Measurements from ENCODE around the gene PTPRT. TPM values are rescaled to one million over a fixed set of nuclear protein-coding genes. Genes with fewer than 3 reads are reported as not detected.

Gene PTPRT
- total RNA-seq, 4 donors from 2014 or later: under 0.01 to 0.64 (median 0.40) TPM

DNA sequence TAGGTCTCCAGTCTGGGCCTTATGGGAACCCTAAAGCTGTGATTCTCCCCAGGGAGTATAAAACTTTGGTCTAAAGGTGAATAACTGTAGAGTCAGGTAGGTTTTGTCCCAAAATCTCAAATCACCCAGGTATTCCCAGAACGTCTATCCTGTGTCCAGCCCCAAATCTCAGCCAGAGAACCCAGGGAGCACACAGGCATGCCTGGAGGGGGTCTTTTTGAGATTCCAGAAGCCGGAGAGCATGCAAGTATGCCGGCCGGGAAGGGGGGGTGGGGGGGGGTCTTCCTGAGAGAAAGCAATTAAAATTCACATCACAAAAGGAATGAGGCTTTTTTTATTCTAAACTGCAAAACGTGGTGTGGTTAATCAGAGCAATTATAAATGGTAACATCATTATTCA is 210.0 kb downstream of the PTPRT start:
- H3K4me1 ChIP-seq: no peaks in the 10 kb centered on the region
- no peak for DNase-seq
- intact Hi-C loops (cut with DNase I; ENCODE audit: low total_unique reads) (no loop called here), in situ Hi-C loops (cut with MboI; ENCODE audit: low pct_ligation_motif_present in 1 of 4, low pct_unique_long_range_greater_than_20kb in 1 of 4, low sequenced_read_pairs in 3 of 4) (no loop called here)
- H3K27ac ChIP-seq: no peak overlapping the region
- WGBS, 2 donors (ENCODE audit: low coverage in 1 of 2): 0 to 28% methylated on average over 1 to 5 of the region's 5 CpGs
- no peaks in the 10 kb centered on the region for H3K36me3 ChIP-seq
- TF ChIP-seq EP300 (IDR thresholded peaks at IDR 0.05; ENCODE audit: low read depth) (no peak), POLR2AphosphoS5 (IDR thresholded peaks at IDR 0.05) (no peak), POLR2A (IDR thresholded peaks at IDR 0.05) (no peak)
- H3K9me3 ChIP-seq: no peaks in the 10 kb centered on the region
- peaks cover 9% of the 10 kb centered on the region for H3K27me3 ChIP-seq
- H3K4me3 ChIP-seq: no peak overlapping the region

DNA sequence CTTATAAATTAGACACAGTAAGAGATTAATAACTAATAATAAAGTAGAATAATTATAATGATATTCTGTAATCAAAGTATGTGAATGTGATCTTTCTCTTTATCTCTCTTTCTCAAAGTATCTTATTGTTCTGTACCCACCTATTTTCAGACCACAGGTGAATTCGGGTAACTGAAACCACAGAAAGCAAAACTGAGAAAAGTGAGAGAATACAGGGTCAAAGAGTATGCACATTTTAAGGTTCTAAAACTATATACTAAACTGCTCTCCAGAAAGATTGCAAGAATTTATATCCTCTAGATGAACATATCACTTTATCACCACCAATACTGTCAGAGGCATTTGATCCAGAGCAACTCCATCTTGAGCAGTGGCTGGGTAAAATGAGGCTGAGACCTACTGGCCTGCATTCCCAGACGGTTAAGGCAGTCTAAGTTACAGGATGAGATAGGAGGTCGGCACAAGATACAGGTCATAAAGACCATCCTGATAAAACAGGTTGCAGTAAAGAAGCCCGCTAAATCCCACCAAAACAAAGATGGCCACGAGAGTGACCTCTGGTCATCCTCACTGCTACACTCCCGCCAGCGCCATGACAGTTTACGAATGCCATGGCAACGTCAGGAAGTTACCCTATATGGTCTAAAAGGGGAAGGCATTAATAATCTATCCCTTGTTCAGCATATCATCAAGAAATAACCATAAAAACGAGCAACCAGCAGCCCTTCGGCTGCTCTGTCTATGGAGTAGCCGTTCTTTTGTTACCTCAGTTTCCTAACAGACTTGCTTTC is 211.3 kb downstream of the PTPRT start:
- H3K9me3 ChIP-seq: no peaks in the 10 kb centered on the region

GRCh38 chr20:42975974-42976373 is 213.7 kb downstream of the PTPRT start:
- no peaks in the 10 kb centered on the region for H3K9me3 ChIP-seq
- WGBS, 2 donors (ENCODE audit: low coverage in 1 of 2): 83% methylated on average over 1 of the region's 1 CpG; no CpG with 5 or more reads in 1 of the 2 donors
- peaks cover 9% of the 10 kb centered on the region for H3K27me3 ChIP-seq
- no peaks in the 10 kb centered on the region for H3K36me3 ChIP-seq
- TF ChIP-seq POLR2AphosphoS5 (IDR thresholded peaks at IDR 0.05) (no peak), POLR2A (IDR thresholded peaks at IDR 0.05) (no peak), EP300 (IDR thresholded peaks at IDR 0.05; ENCODE audit: low read depth) (no peak)
- TF ChIP-seq, protein P1, sequence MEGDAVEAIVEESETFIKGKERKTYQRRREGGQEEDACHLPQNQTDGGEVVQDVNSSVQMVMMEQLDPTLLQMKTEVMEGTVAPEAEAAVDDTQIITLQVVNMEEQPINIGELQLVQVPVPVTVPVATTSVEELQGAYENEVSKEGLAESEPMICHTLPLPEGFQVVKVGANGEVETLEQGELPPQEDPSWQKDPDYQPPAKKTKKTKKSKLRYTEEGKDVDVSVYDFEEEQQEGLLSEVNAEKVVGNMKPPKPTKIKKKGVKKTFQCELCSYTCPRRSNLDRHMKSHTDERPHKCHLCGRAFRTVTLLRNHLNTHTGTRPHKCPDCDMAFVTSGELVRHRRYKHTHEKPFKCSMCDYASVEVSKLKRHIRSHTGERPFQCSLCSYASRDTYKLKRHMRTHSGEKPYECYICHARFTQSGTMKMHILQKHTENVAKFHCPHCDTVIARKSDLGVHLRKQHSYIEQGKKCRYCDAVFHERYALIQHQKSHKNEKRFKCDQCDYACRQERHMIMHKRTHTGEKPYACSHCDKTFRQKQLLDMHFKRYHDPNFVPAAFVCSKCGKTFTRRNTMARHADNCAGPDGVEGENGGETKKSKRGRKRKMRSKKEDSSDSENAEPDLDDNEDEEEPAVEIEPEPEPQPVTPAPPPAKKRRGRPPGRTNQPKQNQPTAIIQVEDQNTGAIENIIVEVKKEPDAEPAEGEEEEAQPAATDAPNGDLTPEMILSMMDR (IDR thresholded peaks at IDR 0.05): no peak
- H3K27ac ChIP-seq: no peak overlapping the region
- H3K4me1 ChIP-seq: no peaks in the 10 kb centered on the region
- no peak overlapping the region for H3K4me3 ChIP-seq
- intact Hi-C loops (cut with DNase I; ENCODE audit: low total_unique reads): no loop called here
- in situ Hi-C loops (cut with MboI; ENCODE audit: low pct_ligation_motif_present in 1 of 4, low pct_unique_long_range_greater_than_20kb in 1 of 4, low sequenced_read_pairs in 3 of 4): no loop called here
- DNase-seq: no peak

More for the DNA sequence above, 211.3 kb downstream of the PTPRT start:
- Histone ChIP-seq H3K27ac (no peak overlapping the region), H3K4me3 (no peak overlapping the region), H3K27me3 (peaks cover 9% of the 10 kb centered on the region), H3K4me1 (no peaks in the 10 kb centered on the region), H3K36me3 (no peaks in the 10 kb centered on the region)
- TF ChIP-seq, protein P1 (IDR thresholded peaks at IDR 0.05): no peak
- no peak for TF ChIP-seq POLR2A (IDR thresholded peaks at IDR 0.05)
- in situ Hi-C loops (cut with MboI; ENCODE audit: low pct_ligation_motif_present in 1 of 4, low pct_unique_long_range_greater_than_20kb in 1 of 4, low sequenced_read_pairs in 3 of 4): no loop called here
- DNase-seq: no peak
- WGBS, 2 donors (ENCODE audit: low coverage in 1 of 2): 64 to 80% methylated on average over 2 to 12 of the region's 12 CpGs
- intact Hi-C loops (cut with DNase I; ENCODE audit: low total_unique reads): no loop called here

GRCh38 chr20:42974347-42974746 is 215.4 kb downstream of the PTPRT start:
- TF ChIP-seq, protein P1 (IDR thresholded peaks at IDR 0.05): no peak
- Histone ChIP-seq H3K36me3 (no peaks in the 10 kb centered on the region), H3K27ac (no peak overlapping the region), H3K4me3 (no peak overlapping the region), H3K27me3 (peaks cover 3% of the 10 kb centered on the region), H3K4me1 (no peaks in the 10 kb centered on the region), H3K9me3 (no peaks in the 10 kb centered on the region)
- intact Hi-C loops (cut with DNase I; ENCODE audit: low total_unique reads): no loop called here
- WGBS, 2 donors (ENCODE audit: low coverage in 1 of 2): 74 to 79% methylated on average over 8 of the region's 8 CpGs
- no peak for DNase-seq
- in situ Hi-C loops (cut with MboI; ENCODE audit: low pct_ligation_motif_present in 1 of 4, low pct_unique_long_range_greater_than_20kb in 1 of 4, low sequenced_read_pairs in 3 of 4): no loop called here

DNA sequence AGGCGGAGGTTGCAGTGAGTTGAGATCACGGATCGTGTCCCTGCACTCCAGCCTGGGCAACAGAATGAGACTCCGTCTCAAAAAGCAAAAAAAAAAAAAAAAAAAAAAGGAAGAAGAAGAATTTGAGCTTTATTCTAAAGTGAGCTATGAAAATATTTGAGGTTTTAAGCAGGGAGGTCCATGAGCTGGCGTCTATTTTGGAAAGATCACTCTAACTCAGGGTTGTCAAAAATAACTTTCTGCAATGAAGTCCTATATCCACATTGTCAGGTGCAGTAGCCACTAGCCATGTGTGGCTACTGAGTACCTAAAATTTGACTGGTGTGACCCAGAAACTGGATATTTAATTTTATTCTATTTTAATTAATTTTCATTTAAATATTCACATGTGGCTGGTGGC is 217.1 kb downstream of the PTPRT start:
- Histone ChIP-seq H3K36me3 (no peaks in the 10 kb centered on the region), H3K4me3 (no peak overlapping the region), H3K27ac (no peak overlapping the region), H3K9me3 (no peaks in the 10 kb centered on the region), H3K4me1 (no peaks in the 10 kb centered on the region), H3K27me3 (no peaks in the 10 kb centered on the region)
- 93 to 100% methylated on average over 5 of the region's 5 CpGs for WGBS, 2 donors (ENCODE audit: low coverage in 1 of 2)
- no peak for TF ChIP-seq EP300 (IDR thresholded peaks at IDR 0.05; ENCODE audit: low read depth)
- TF ChIP-seq POLR2A (IDR thresholded peaks at IDR 0.05): no peak
- TF ChIP-seq, protein P1 (IDR thresholded peaks at IDR 0.05): no peak
- TF ChIP-seq POLR2AphosphoS5 (IDR thresholded peaks at IDR 0.05): no peak
- in situ Hi-C loops (cut with MboI; ENCODE audit: low pct_ligation_motif_present in 1 of 4, low pct_unique_long_range_greater_than_20kb in 1 of 4, low sequenced_read_pairs in 3 of 4) (no loop called here), intact Hi-C loops (cut with DNase I; ENCODE audit: low total_unique reads) (no loop called here)
- no peak for DNase-seq

All from transverse colon (tissue), 4 donors.